DND-41 (cell line): ENCODE results near the gene PTTG2.

ENCODE experiments used
- ATAC-seq: fragments of 200-7000 bp; cut with Tn5 transposase; 3 replicates; pipeline ENCODE4 v1.9.1; 2021; ENCODE audit warnings: low read depth; ENCODE audit not compliant: insufficient read depth
- DNase-seq: peaks from one replicate; pipeline ENCODE4 v3.0.0-alpha.2; 2020
- H2AFZ ChIP-seq: 2 replicates; pipeline ENCODE4 v1.6.0; 2012; ENCODE audit warnings: low read depth, low read length
- H3K27ac ChIP-seq: 2 replicates; pipeline ENCODE4 v1.5.1; 2012; ENCODE audit warnings: low read length, inconsistent platforms
- H3K27me3 ChIP-seq: fragments of 200-600 bp; sonication (generic); 2 replicates; pipeline ENCODE4 v1.6.0; 2012; ENCODE audit warnings: low read length, mild to moderate bottlenecking, inconsistent platforms; ENCODE audit not compliant: insufficient read depth, poor library complexity
- H3K36me3 ChIP-seq: 2 replicates; pipeline ENCODE4 v1.5.1; 2012; ENCODE audit warnings: low read length, inconsistent platforms; ENCODE audit not compliant: insufficient read depth
- H3K4me1 ChIP-seq: 2 replicates; pipeline ENCODE4 v1.5.1; 2012; ENCODE audit warnings: mild to moderate bottlenecking, low read length; ENCODE audit not compliant: insufficient read depth
- H3K4me2 ChIP-seq: 2 replicates; pipeline ENCODE4 v1.6.0; 2012; ENCODE audit warnings: mild to moderate bottlenecking, moderate library complexity, low read length, inconsistent platforms; ENCODE audit not compliant: insufficient read depth
- H3K4me3 ChIP-seq, 2 experiments: fragments of 200-600 bp in 1 of 2; shearing (Covaris generic) in 1 of 2; 2 replicates each; pipeline ENCODE4 v1.5.1; 2012 to 2016; ENCODE audit warnings: inconsistent platforms in 2 of 2, low read length in 2 of 2, mild to moderate bottlenecking in 2 of 2, low read depth in 1 of 2, moderate library complexity in 1 of 2
- H3K79me2 ChIP-seq: 2 replicates; pipeline ENCODE4 v1.6.0; 2012; ENCODE audit warnings: low read length, inconsistent platforms; ENCODE audit not compliant: insufficient read depth
- H3K9ac ChIP-seq: 2 replicates; pipeline ENCODE4 v1.6.0; 2012; ENCODE audit warnings: low read depth, mild to moderate bottlenecking, inconsistent platforms, low read length, moderate library complexity
- H3K9me3 ChIP-seq: 2 replicates; pipeline ENCODE4 v1.5.1; 2012; ENCODE audit warnings: low read length, moderate library complexity, mild to moderate bottlenecking, inconsistent platforms; ENCODE audit not compliant: insufficient read depth, severe bottlenecking
- H4K20me1 ChIP-seq: 2 replicates; pipeline ENCODE4 v1.6.0; 2012; ENCODE audit warnings: low read length; ENCODE audit not compliant: insufficient read depth
- EZH2 ChIP-seq: IDR thresholded peaks from 3 replicates; pipeline ENCODE4 v1.6.1; 2012; ENCODE audit warnings: borderline replicate concordance, low read depth, mild to moderate bottlenecking, moderate library complexity, low read length, inconsistent platforms; ENCODE audit not compliant: severe bottlenecking
- TF ChIP-seq, protein P1 (sequence below): IDR thresholded peaks from 2 replicates; pipeline ENCODE4 v1.5.1; 2012; ENCODE audit warnings: borderline replicate concordance, low read length, moderate library complexity, mild to moderate bottlenecking; ENCODE audit not compliant: poor library complexity, severe bottlenecking; ENCODE audit errors: extremely low read depth

Gene PTTG2

GRCh38 chr4:37946503-37947179, 13.6 kb upstream of the PTTG2 start:
- DNase-seq (no peak), ATAC-seq (no peak)
- H3K4me3 ChIP-seq = no peak overlapping the region
- H3K9ac ChIP-seq = no peak overlapping the region
- peaks cover 3% of the 10 kb centered on the region; the same call in 1 of the 2 replicates for H3K36me3 ChIP-seq
- no peaks in the 10 kb centered on the region for H3K4me1 ChIP-seq
- no peak overlapping the region for H3K27ac ChIP-seq
- H4K20me1 ChIP-seq = peaks cover 3% of the 10 kb centered on the region; the same call in 1 of the 2 replicates
- 0 out of 2 replicates have a peak, but pooled peaks cover 4% of the 10 kb centered on the region for H3K79me2 ChIP-seq
- H3K4me2 ChIP-seq = no peak overlapping the region
- H3K9me3 ChIP-seq = no peaks in the 10 kb centered on the region
- no peaks in the 10 kb centered on the region for H3K27me3 ChIP-seq
- TF ChIP-seq EZH2 = no peak
- TF ChIP-seq, protein P1, sequence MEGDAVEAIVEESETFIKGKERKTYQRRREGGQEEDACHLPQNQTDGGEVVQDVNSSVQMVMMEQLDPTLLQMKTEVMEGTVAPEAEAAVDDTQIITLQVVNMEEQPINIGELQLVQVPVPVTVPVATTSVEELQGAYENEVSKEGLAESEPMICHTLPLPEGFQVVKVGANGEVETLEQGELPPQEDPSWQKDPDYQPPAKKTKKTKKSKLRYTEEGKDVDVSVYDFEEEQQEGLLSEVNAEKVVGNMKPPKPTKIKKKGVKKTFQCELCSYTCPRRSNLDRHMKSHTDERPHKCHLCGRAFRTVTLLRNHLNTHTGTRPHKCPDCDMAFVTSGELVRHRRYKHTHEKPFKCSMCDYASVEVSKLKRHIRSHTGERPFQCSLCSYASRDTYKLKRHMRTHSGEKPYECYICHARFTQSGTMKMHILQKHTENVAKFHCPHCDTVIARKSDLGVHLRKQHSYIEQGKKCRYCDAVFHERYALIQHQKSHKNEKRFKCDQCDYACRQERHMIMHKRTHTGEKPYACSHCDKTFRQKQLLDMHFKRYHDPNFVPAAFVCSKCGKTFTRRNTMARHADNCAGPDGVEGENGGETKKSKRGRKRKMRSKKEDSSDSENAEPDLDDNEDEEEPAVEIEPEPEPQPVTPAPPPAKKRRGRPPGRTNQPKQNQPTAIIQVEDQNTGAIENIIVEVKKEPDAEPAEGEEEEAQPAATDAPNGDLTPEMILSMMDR = no peak
- H2AFZ ChIP-seq = no peak overlapping the region

- Histone ChIP-seq H3K27ac (no peak overlapping the region), H2AFZ (no peak overlapping the region), H3K4me3 (no peak overlapping the region), H3K4me2 (no peak overlapping the region), H3K9me3 (no peaks in the 10 kb centered on the region), H3K4me1 (no peaks in the 10 kb centered on the region), H3K36me3 (peaks cover 8% of the 10 kb centered on the region; the same call in 1 of the 2 replicates), H3K79me2 (0 out of 2 replicates have a peak, but pooled peaks cover 4% of the 10 kb centered on the region), H3K9ac (no peak overlapping the region), H4K20me1 (peaks cover 3% of the 10 kb centered on the region; the same call in 1 of the 2 replicates), H3K27me3 (no peaks in the 10 kb centered on the region)
- TF ChIP-seq, protein P1 = no peak
- TF ChIP-seq EZH2 = no peak
- ATAC-seq (0 out of 3 replicates have a peak, but pooled peaks have one; percentile 47), DNase-seq (no peak)
Observed at GRCh38 chr4:37948542-37948941, 11.7 kb upstream of the PTTG2 start.

- H3K27me3 ChIP-seq = no peaks in the 10 kb centered on the region
- ATAC-seq = no peak
- TF ChIP-seq EZH2 = no peak
- TF ChIP-seq, protein P1 = no peak
- no peak overlapping the region for H3K4me2 ChIP-seq
- no peak overlapping the region for H2AFZ ChIP-seq
- H3K36me3 ChIP-seq = peaks cover 8% of the 10 kb centered on the region; the same call in 1 of the 2 replicates
- 0 out of 2 replicates have a peak, but pooled peaks cover 4% of the 10 kb centered on the region for H3K79me2 ChIP-seq
- H4K20me1 ChIP-seq = peaks cover 3% of the 10 kb centered on the region; the same call in 1 of the 2 replicates
- no peak for DNase-seq
- H3K9me3 ChIP-seq = no peaks in the 10 kb centered on the region
- H3K4me1 ChIP-seq = no peaks in the 10 kb centered on the region
- no peak overlapping the region for H3K27ac ChIP-seq
- no peak overlapping the region for H3K9ac ChIP-seq
- H3K4me3 ChIP-seq = no peak overlapping the region
Observed at GRCh38 chr4:37949636-37950426, 10.4 kb upstream of the PTTG2 start.
